NCI-H146 treated with DMSO at 0.1 percent for 48 hours (cell line): Measurements from ENCODE around the gene PSD4.

ENCODE experiments used
- DNase-seq: peaks from one replicate; lab custom pipeline; 2025; ENCODE audit not compliant: unreplicated experiment; lab: John Stamatoyannopoulos, UW

The PSD4 gene

DNA sequence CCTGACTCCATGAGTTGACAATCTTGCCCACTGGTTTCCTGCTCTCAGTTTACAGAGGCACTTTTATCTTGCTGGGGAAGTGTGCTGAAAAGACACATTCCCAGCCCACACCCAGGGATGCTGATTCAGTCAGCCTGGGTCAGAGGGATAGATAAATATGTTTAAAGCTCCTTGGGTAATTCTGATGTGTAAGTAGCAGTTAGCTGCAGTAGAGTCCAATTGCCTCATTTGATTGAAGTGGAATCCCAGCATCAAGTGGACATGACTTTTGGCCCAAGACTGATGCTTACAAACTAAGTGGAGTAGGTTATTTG, 29.4 kb downstream of the PSD4 start:
- DNase-seq = no peak

DNA sequence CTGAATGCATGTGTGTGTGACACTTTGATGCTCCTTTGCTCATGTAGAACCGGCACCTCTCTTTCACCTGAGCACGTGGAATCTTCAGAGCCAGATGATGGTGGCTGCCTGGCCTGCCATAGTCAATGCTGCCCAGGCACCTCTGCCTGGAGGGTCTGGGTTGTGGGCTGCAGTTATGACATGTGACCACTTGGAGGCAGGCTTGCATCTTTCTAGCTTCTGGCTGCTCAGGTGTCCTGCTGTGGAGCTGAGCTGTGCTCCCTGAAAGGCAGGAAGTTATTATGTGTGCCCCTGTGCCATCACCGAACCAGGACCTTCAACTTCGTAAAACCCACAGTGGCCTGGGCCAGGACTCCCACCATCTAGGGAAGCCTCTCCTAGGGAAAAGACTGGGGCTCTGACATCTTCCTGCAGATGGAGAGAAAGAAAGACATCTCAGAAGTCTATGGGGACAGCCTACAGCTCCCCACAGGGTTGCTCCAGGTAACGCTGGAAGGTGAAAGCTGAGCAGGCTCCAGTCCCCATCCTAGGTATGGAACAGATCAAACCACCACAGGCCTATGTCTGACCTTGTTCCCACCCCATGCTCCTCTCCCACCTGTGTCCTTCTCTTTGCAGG, 30.2 kb downstream of the PSD4 start:
- DNase-seq = peak; percentile 63

DNA sequence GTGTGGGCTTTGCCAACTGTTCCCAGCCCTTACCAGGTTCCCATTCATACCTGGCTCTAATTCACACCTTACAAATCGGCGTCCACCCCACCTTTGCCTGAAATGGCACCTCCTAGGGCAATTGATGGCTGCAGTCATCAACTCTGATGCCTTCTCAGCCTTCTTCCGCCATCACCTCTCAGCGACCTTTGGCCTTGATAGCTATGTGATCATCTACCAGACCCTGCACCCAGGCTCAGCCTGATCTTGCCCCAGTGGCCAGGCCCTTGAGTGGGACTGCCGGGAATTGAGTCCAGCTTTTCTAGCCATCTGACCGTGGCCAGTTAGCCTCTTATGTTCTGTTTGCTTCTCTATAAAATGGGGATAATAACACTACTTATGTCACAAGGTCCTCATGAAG, 32.5 kb downstream of the PSD4 start:
- no peak for DNase-seq

DNA sequence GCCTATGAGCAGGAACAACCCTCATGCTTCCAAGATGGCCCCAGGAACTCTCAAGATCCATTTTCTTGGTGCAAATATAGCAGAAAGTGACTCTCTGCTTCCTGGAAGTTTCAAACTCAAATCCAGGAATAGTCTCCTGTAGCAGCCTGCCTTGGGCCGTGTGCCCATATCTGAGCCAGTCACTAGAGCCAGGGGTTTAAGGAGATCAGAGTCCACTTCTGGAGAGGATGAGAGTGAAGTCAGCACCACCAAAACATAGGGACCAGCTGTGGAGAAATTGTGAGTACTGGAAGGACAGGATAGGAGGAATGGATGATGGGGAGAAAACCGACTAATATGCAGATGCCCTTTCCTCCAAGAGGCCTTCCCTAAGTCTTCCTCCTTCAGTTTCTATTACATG, 33.2 kb downstream of the PSD4 start:
- no peak for DNase-seq

DNA sequence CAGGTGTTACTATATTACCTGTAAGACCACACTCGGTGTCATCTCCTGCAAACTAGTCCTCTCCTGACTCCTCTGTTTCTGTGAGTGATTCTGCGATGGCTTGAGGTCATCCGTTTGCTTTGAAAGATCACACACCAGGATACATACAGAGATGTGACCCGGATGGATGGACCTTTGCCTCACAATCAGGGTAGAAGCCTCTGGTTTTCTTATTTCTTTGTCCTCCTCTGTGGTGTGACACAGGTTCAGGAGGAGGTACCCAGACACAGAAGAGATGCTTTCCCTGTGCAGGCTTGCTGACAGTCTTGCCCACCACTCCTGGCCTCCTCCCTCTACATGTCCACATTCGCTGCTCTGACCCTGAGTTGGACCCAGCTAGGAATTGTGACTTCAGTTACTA, 34.6 kb downstream of the PSD4 start:
- no peak for DNase-seq

DNA sequence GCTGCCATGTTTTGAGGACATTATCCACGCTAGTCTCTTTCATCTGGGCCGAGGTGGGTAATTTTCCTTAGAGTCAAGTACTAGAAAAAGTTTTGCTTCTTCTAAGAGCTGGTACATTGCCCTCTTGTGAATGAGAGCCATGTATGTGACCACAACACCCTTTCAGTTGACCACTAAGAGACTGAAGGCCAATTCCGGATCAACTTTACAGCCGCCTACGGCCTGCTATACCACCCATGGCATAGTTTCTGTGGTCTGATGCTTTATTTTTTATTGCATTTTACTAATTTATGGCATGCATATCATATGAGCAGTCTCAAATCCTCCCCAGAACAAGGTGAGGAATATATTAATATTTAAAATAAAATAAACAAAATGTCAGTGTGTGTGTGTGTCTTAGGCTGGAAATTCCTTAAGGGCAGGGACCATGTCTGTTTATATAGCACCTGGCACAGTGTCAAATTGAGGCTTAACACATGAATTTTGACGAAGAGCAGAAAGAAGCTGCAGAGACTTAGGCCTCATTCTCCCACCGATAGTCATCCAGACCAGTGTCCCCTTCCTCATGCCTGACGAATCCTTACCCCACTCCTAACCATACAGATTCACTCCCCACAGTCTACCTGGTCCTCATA, 35.4 kb downstream of the PSD4 start:
- DNase-seq = no peak

DNA sequence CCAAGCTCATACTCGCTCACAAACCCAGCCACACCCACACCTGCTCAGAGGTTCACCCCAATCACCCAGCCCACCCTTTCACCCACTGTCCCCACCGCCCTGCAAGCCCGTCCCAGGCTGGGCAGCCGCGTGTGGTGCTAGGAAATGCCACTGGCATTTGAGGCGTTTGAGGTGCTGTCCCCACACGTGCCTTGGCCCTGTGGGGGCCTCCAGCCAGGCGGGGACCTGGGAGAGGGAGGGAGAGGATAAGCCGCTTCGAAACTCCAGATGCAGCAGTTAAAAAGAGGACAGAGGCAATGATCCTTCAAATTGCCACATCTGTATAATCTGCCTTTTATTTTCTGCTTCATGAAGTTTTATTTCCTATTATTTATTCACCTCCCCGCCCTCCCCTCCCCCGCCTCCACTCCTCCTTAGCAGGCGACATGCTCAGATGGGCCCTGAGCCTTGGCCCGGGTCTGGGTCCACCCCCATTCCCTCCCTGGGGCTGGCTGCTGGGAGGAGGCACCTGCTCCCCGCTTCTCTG, 35.9 kb downstream of the PSD4 start:
- no peak for DNase-seq

DNA sequence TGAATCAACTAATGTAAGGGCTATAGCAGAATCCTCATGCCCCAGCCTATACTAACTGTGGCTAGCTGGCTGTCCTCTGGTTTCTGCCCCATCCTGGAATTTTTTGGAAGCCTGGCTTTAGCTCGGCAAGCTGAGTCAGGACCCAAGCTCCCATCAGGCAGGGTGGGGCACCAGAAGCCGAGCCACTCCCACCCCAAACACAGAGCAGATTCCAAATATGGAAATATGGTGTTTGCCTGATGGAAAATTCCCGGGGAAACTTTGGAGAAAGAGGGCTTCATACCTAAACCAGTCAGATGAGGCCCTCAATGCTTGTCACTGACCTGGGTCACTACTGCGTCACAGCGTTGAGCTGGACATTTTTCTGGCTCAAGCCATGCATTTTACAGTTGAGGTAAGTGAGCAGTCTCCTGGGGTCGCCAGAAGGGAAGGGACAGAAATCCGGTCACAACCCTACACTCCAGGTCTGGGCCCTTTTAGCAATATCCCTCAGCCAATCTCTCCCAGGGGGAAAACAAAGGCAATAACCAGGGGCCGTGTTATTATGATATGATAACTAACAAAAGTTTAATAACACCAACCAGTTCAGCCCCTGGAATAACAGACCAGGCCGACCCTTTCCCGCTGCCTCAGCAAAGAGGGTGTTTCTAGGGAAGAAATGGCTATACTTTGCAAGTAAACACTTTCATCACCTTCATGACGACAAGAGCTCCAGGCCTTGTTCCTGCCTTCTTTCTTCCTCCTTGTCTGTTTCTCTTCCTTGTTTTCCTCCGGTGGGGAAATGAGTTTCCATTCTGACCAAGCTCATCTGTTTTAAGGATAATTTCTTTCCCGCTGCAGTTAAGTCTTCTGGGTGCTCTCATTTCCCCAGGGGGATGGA, 37.7 kb downstream of the PSD4 start:
- no peak for DNase-seq

DNA sequence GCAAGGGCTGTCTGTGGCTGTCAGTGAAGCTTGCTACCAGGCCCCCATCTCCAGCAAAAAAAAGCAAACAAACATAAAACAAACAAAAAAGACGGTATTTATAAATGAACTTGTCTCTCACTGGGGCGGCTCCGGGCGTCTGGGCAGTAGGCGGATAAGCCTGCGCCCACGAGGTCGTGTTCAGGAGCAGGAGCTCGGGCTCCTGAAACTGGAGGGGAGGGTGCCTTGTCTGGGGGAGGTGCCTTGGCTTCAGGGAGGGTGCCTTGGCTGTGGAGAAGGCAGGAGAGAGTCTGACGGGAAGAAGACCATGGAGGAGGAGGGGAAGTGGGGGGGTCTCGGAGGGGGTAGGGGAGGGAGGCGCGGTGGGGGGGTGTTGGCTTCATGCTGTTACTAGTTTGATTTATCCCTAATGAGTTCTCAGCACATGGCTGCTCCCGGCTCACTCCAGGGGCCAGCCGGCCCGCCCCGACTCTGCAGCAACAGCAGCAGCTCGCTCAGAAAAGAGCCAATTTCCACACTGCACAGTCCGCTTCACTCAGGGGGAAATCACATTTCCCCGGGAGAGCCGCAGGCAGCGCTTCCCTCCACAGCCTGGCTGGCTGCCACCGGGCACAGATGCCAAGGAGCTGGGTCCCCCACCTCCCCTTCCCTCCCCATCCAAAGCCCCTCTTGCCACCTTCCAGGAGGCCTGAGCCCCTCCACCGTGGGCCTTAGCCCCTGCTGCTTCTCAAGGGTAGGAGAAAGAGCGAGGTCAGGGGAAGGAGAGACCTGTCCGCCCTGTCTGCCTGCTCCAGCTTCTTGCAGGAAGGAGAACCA, 38.7 kb downstream of the PSD4 start:
- no peak for DNase-seq

DNA sequence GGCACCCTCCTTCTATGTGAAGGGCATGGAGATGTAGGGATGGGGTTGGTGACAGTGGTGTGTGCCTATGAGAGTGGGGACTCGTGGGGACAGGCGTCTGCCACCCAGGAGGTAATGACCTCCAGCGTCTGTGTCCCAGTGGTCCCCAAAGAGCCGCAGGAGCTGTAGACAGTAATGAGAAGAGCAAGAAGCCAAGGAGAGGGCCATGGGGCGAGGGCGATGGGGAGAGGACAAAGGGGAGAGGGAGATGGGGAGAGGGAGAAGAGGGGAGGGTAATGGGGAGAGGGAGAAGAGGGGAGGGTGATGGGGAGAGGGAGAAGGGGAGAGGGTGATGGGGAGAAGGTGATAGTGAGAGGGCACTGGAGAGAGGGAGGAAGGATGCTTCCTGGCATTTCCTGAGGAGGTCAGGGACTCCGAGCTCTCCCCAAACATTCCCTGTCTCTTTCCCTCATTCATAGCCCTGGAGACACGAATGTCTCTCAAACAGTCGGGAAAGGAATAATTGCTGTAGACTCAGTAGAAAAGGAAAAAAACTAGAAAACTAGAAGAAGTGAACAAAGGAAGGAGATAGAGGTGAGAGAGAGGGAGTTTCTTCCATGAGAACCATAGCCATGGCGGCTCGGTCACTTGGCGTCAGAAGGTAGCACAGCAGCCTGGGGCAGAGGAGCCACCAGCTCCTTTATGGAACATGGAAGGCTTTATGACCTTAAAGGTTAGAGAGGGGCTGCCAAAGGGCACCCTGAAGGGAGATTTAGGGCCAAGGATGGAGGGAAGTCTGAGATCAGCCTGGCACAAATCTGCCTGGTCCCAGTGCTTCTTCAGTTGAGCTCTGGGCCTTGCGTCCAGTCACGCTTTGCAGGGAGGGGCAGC, 39.5 kb downstream of the PSD4 start:
- no peak for DNase-seq

DNA sequence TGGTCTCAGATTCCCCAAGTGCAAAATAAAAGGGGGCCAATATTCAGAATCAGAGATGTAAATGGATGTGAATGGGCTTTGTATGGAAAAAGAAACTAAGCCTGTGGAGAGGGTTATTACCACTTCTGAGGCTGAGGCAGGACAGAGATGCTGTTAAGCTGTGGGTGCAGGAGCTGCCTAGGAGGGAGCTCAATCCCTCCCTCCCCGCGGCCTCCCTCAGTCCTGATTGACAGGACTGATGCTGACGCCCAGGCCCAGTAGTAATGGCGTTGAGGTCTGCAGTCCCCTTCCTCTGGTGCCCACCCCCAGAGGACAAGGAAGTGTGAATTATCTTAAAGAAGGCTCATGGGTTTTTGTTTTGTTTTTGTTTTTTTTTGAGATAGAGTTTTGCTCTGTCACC, 40.4 kb downstream of the PSD4 start:
- no peak for DNase-seq

DNA sequence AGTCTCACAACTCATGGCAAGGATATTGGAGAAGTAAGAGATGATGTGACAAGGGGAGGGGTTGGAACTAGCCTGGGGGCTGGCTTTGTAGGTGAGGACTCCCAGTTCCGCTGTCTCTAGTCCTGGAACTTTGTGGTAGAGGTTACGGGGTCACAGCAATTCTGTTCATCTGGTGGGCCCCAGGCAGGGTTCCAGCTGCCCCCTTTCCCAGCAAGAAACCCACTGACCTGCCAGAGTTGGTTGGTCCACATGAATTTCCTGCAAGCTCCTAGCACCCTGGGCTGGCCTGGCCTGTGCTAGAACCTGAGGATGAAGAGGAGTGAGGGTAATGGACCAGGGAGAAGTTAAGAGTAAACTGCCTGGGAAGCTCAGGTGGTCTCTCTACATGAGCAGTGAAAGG, 41.3 kb downstream of the PSD4 start:
- no peak for DNase-seq

DNA sequence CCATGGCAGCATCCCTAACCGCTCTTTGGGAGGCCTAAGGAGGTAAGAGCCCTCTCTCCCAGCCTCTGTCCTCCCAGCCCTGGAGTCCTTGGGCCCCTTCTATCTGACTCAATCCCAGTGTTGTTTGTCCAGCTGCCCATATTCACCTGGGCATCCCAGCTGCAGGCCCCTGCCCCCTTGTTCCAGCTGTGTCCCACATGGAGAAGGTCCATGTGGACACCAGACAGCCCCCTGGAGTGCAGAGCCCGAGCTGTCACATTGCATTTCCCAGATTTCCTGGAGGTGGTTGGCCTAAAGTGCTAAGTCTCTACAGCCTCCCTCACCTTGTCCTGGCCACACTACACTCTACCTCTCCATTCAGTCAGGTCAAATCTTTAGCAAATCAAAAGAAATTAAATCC, 42.5 kb downstream of the PSD4 start:
- no peak for DNase-seq

DNA sequence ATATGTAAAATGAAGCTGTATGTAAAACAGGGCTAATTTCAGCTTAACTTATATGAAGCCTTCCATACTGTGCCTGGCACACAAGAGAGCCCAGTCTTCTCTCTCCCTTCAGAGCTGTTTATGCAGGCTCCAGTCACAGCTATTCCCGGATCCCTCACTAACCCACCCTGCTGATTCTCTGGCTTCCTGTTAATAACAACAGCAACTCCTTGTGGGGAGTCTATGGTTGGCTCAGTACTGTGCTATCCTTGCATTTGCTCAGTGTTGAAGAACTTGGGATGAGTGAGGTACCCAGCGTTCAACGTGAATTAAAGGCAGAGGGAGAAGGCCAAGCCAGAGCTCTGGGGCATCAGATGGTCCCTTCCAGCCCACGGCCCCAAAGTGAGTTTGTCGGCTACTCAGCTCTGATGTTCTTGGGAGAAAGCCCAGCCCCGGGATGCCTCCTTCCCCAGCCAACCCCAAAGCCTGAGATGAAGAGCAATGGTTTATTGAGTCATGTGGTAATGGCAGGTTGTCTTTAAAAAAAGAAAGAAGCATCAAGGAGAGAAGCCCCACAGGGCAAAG, 43.2 kb downstream of the PSD4 start:
- DNase-seq = no peak

DNA sequence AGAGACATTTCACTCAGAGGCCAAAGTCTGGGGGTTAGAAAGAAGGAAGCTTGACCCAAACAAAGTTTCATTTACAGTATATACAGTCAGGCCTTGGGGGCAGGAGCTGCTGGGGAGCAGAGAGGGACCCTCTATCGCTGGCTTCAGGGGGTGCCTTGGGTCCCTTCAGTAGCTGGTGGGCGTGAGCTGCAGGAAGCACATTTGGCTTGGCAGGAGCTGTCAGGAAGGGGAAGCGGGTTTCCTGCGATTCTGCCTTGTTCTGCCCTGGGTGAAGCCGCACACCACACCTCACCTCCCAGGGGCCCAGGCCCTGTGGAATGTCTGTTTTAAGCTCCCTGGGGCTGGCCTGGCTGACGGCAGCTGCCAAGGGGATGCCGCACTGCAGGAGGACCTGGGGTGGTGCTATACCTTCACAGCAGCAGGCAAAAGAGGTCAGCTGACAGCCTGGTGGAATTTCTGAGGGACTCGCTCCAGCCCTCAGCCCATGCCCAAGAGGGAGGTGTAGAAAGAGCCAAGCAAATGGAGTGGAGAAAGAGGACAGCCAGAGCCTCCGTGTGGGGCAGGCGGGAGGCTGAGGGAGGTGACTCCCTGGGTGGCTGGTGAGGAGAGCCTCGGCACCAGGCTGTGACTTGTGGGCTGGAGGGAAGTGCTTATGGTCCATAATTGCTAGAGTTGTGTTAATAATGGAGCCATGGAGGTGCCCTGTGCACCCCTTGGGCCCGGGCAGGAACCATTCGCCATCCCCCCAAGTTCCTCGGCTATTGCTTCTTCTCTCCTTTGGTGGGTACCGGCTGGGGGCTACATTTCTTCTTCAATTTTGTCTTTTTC, 43.9 kb downstream of the PSD4 start:
- DNase-seq = no peak

DNA sequence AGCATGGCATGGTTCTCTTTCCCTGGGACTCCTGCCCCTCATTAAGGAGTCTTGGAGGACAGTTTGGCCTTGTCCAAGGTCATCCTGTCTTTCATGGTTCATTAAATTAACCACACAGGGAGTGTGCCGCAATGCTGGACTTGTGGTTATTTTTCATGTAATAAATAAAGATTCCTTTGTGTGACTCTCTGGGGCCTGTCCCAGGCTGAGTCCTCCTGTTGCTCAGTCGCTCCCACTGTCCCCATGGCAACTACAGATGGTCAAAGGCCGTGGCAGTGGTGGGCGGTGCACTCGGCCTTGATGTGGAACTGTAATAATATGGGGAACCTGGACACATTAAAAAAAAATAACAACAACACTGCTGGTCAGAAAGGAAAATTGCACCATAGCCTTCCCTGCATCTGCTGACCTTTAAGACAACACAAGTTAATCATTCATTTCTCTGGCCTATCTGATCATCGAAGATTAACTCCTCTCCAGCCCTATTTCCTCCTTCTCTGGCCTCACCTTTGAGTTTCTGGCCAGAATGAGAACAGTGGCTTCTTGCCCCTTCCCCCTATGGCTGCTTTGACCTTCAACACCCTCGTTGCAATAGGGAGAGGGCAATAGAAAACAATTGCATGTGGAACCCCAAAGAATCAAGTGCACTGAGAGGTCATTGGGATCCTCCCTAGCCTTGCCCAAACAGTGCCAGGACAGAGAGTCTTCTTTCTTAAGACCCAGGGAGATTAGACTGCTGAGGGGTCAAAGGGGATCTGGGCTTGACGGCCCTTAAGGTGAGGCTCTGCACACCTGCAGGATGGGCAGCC, 44.7 kb downstream of the PSD4 start:
- DNase-seq = no peak

DNA sequence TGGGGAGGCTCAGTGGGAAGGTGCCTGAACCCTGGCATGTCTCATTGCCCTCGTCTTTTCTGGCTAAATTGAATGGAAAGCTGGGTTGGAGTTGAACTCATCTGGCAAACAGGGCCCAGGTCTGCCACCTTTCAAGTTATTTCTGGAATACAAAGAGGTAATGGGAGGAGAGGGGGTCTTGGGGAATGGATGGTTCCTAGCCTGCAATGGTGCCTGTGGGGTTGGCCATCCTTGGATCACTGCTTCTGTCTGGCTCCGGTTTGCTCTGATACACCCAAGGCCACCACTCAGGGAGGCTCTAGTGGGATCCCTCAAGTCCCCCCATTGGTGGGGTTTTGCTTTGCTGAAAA, 45.3 kb downstream of the PSD4 start:
- DNase-seq = no peak

DNA sequence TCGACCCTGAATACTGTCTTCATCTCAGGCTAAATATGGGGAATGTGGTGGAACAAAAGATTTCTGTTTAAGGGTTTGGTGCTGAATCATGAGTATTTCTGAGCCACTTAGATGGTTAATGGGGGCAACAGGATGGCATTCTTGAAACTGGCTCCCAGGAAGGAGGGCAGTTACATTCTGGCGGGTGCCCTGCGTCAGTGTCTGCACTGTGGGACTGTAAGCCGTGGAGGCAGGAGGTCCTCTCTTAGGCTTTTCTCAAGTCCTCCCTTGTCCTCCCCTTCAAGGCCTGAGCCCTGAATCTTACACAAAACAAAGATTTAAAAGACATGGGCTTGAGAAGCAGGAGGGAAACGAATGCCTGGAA, 45.7 kb downstream of the PSD4 start:
- no peak for DNase-seq
